Activated CD8-positive, alpha-beta memory T cell treated with anti-CD3 and anti-CD28 coated beads, Interleukin-2, amount 50 U/mL, for 48 hours (primary cell): ENCODE data around the gene CDX4.
"Not testable (repeated sequence)": the region's sequence is repeated elsewhere in the genome, so short reads cannot be mapped to it uniquely, and the experiment has no call there.

Experiments used
- DNase-seq: peaks from one replicate; pipeline ENCODE4 v3.0.0-alpha.2; 2020

Gene CDX4, protein sequence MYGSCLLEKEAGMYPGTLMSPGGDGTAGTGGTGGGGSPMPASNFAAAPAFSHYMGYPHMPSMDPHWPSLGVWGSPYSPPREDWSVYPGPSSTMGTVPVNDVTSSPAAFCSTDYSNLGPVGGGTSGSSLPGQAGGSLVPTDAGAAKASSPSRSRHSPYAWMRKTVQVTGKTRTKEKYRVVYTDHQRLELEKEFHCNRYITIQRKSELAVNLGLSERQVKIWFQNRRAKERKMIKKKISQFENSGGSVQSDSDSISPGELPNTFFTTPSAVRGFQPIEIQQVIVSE

DNA sequence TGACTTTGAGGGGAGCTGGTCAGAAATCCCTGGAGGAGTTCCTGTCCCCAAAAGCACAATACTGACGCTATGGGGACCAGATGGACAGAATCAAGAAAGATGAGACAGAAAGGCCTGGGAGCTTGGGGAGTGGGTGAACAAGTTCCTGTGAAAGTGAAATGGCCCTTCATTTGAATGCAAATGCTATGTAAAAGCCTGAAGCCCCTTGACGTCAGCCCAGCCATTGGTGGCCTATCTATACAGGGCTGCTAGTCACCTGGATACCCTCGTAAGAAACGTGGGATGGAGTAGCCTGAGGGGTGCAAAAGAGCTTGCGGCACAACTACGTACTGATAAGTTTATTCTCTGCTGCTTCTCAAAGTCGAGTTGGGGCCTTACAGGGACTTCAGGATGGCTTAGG is at the start of gene CDX4:
Gene CDX4, plus strand, starts transcription at position 223 of the 400 bp plus-strand sequence. CDS start 201 bp downstream, outside the sequence.
- DNase-seq: no peak

DNA sequence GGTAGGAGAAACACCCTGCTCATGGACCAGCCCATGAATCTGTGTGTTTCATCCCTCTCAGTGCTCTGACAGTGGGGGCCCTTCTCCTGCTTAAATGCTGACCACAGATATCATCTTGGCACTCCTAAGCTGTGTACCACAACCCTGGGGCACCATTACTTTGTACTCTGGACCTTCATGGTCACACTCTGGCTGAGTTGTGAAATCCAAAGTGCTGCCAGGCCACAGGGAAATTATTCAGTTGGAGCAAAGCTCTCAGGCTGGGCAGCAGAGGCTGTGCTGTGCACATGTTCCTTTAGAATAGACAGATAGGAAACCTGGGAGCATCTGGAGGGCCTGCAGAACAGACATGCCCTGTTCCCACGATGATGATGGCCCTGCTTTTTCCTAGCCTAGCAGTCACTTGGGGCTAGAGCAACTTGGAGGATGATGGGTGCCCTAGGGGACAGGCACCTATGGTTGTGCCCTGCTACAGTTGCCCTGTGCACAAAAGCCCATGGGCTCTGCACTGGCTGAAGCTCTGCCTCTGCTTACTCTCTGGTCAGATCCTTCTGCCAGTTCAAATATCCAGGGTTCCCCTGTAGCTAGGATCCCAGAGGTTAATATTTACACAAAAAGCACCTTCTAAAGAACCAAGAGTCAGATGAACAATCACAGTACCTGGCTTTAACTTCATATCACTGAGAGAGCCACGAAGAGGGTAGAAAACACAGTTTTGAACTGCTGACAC is 48.5 kb upstream of the CDX4 start:
- DNase-seq: no peak

- DNase-seq: no peak
These were observed 46.6 kb upstream of the CDX4 start for GRCh38 chrX:73400136-73400748.

DNA sequence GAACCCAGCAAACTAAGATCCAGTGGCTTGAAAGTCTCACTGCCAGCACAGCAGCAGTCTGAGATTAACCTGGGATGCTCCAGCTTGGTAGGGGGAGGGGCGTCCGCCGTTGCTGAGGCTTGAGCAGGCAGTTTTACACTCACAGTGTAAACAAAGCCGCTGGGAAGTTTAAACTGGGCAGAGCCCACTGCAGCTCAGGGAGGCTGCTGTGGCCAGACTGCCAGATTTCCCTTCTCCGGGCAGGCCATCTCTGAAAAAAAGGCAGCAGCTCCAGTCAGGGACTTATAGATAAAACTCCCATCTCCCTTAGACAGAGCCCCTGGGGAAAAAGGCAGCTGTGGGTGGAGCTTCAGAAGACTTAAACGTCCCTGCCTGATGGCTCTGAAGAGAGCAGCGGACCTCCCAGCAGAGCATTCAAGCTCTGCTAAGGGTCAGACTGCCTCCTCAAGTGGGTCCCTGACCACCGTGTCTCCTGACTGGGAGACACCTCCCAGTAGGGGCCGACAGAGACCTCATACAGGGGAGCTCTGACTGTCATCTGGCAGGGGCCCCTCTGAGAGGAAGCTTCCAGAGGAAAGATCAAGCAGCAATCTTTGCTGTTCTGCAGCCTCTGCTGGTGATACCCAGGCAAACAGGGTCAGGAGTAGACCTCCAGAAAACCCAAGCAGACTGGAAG is 45.1 kb upstream of the CDX4 start:
- no peak for DNase-seq

DNA sequence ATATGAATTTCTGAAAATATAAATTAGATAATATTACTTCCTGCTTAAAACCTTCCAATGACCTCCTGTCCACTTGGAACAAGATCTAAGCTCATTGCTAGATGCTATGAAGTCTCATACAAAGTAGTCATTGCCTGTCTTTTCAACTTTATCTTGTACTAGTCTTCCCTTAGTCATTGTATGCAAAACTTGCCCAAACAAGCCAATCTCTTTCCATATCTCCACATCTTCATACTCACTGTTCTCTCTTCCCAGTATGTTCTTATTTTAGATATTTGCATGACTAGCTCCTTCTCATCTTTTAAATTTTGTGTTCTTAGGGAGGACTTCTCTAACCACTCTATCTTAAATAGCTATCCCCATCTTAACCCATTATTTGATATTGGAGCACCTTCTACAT is 33.9 kb upstream of the CDX4 start:
- DNase-seq: no peak

DNA sequence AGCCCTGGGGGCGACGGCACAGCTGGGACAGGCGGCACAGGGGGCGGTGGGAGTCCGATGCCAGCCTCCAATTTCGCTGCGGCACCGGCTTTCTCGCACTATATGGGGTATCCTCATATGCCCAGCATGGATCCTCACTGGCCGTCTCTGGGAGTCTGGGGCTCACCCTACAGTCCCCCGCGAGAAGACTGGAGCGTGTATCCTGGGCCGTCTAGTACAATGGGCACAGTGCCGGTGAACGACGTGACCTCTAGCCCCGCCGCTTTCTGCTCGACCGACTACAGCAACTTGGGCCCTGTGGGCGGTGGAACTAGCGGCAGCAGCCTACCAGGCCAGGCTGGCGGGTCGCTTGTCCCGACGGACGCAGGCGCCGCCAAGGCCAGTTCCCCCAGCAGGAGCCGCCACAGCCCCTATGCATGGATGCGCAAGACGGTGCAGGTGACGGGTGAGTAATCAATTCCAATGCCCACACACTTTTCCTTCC is 500 bp downstream of the CDX4 start:
- peak; percentile 33 for DNase-seq

DNA sequence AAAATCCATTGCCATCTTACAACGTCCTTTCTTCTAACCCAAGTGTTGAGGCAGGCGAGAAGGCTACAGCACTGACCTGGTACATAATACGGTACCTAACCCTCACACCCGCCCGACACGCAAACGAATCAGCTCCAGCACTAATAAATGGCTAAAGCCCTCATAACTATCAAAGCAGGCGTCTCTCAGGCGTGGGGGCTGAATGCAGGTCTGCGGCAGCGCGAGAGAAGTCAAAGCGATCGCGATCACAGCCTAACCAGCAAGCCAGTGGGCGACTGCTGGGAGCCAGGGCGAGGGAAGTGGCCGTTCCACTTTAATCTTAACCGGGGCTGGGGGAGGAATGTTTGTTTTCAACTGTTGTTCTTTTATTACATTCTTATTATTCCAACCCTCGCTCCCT is 1.5 kb downstream of the CDX4 start:
- DNase-seq: peak; percentile 42

DNA sequence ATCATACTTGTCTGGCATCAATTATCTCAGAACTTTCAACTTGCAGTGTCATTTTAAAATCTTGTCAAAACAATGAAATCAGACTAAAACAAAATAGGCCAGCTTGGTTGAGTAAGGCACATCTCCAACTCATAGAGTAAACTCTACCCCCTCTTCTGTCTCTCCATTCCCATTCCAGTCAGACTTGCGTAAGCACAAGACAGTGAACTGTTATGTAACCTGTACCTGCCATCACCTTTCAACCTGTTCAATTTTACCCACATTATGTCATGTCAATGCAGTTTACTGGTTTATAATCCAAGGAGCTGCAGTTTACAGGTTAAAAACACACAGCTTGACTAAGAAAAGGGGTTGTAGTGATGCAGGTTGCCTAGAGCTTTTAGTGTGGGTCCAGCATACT is 8.3 kb downstream of the CDX4 start:
- DNase-seq: no peak

- DNase-seq: no peak
These were observed 10.5 kb downstream of the CDX4 start for GRCh38 chrX:73457306-73457705.

DNA sequence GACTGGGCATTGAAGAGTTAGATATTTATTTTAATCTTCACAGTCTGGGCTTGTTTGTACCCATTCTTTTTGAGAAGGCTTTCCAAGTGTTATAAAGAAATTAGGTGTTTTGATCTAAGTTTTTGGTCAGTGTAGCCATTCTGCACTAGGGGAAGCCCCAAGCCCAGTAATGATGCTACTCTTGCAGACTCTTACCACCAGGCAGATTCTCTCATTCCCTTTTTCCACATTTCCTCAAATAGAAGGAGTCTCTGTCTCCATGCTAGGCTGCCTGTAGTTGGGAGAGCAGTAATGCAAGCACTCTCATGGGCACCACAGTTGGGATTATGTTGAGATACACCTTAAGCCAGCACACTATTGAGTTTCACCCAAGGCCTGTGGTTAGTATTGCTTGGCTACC is 21.5 kb downstream of the CDX4 start:
- no peak for DNase-seq

DNA sequence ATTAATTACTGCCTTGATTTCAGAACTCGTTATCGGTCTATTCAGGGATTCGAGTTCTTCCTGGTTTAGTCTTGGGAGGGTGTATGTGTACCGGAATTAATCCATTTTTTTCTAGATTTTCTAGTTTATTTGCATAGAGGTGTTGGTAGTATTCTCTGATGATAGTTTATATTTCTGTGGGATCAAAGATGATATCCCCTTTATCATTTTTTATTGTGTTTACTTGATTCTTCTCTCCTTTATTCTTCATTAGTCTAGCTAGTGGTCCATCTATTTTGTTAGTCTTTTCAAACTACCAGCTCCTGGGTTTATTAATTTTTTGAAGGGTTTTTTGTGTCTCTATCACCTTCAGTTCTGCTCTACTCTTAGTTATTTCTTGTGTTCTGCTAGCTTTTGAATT is 32.1 kb downstream of the CDX4 start:
- DNase-seq: no peak

DNA sequence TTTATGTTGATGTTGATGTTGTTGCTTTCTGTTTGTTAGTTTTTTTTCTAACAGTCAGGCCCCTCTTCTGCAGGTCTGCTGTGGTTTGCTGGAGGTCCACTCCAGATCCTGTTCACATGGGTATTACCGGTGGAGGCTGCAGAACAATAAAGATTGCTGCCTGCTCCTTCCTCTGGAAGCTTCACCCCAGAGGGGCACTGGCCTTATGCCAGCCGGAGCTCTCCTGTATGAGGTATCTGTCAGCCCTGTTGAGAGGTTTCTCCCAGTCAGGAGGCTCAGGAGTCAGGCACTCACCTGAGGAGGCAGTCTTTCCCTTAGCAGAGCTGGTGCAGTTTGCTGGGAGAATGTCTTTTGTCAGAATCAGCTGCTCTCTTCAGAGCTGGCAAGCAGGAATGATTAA is 34.7 kb downstream of the CDX4 start:
- DNase-seq: no peak

DNA sequence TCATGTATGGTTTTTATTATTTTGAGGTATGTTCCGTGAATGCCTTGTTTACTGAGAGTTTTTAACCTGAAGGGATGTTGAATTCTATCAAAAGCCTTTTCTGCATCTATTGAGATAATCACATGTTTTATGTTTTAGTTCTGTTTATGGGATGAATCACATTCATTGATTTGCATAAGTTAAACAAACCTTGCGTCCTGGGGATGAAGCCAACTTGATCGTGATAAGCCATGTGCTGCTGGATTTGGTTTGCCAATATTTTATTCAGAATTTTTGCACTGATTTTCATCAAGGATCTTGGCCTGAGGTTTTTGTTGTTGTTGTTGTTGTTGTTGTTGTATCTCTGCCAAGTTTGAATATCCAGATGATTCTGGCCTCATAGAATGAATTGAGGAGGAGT is 43.8 kb downstream of the CDX4 start:
- no peak for DNase-seq

DNA sequence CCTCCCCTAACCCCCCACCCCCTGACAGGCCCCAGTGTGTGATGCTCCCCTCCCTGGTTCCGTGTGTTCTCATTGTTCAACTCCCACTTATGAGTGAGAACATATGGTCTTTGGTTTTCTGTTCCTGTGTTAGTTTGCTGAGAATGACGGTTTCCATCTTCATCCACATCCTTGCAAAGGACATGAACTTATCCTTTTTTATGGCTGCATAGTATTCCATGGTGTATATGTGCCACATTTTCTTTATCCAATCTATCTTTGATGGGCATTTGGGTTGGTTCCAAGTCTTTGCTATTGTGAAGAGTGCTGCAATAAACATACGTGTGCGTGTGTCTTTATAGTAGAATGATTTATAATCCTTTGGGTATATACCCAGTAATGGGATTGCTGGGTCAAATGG is 45.3 kb downstream of the CDX4 start:
- DNase-seq: not testable (repeated sequence)
